ENCODE results near the gene WFS1. TPM values are rescaled to one million over a fixed set of nuclear protein-coding genes. Genes with fewer than 3 reads are reported as not detected.

The WFS1 gene
- total RNA-seq, 2 experiments from 2014 or later, result 1.3 to 1.7 TPM

GRCh38 chr4:6278801-6279197, 9.1 kb downstream of the WFS1 start:
- Histone ChIP-seq H3K36me3 (ENCODE audit: insufficient read depth, low read length) (no peaks in the 10 kb centered on the region), H3K4me1 (ENCODE audit: insufficient read depth, low read length) (peaks cover 16% of the 10 kb centered on the region), H3K27ac (ENCODE audit: low read depth in 1 of 2, low read length in 2 of 2) (no peak overlapping the region), H3K27me3 (ENCODE audit: control insufficient read depth in 1 of 2, insufficient read depth in 2 of 2, low read length in 2 of 2) (no peaks in the 10 kb centered on the region), H3K4me3 (ENCODE audit: low read length) (no peak overlapping the region), H3K9me3 (ENCODE audit: control insufficient read depth in 1 of 2, insufficient read depth in 1 of 2, low read length in 2 of 2) (no peaks in the 10 kb centered on the region)
- DNase-seq (no peak), ATAC-seq (ENCODE audit: poor library complexity) (no peak)
- ChIA-PET POLR2A (no interaction called here), CTCF (interaction anchor here (1.6 kb wide), 1 partner anchor 18 kb away, joined by 3 read pairs; no protein-coding TSS in a partner anchor)
- no peaks in the 10 kb centered on the region for H3K36me3 Mint-ChIP-seq (ENCODE audit: low read depth)
- peaks cover 12% of the 10 kb centered on the region for H3K4me1 Mint-ChIP-seq (ENCODE audit: low read depth)
- no peak for TF ChIP-seq CTCF (IDR thresholded peaks at IDR 0.05)
- no peaks in the 10 kb centered on the region for H3K27me3 Mint-ChIP-seq
- H3K4me3 Mint-ChIP-seq, result no peak overlapping the region
- intact Hi-C loops (cut with DNase I, micrococcal nuclease), result loop anchor here in 1 of 2 experiments (10.0 kb wide), 1 partner anchor 826 kb away; no protein-coding TSS in a partner anchor
- no peaks in the 10 kb centered on the region for H3K9me3 Mint-ChIP-seq
- H3K27ac Mint-ChIP-seq, result no peak overlapping the region

- no peak overlapping the region for H3K27ac Mint-ChIP-seq
- ATAC-seq (ENCODE audit: poor library complexity), result no peak
- peaks cover 16% of the 10 kb centered on the region for H3K4me1 ChIP-seq (ENCODE audit: insufficient read depth, low read length)
- ChIA-PET POLR2A (no interaction called here), CTCF (interaction anchor here (1.6 kb wide), 1 partner anchor 19 kb away, joined by 3 read pairs; no protein-coding TSS in a partner anchor)
- H3K27ac ChIP-seq (ENCODE audit: low read depth in 1 of 2, low read length in 2 of 2), result no peak overlapping the region
- H3K9me3 Mint-ChIP-seq, result no peaks in the 10 kb centered on the region
- H3K4me1 Mint-ChIP-seq (ENCODE audit: low read depth), result peaks cover 12% of the 10 kb centered on the region
- no peaks in the 10 kb centered on the region for H3K27me3 Mint-ChIP-seq
- intact Hi-C loops (cut with DNase I, micrococcal nuclease), result loop anchor here in 1 of 2 experiments (10.0 kb wide), 1 partner anchor 825 kb away; no protein-coding TSS in a partner anchor
- H3K4me3 ChIP-seq (ENCODE audit: low read length), result no peak overlapping the region
- no peak for DNase-seq
- no peaks in the 10 kb centered on the region for H3K36me3 Mint-ChIP-seq (ENCODE audit: low read depth)
- H3K27me3 ChIP-seq (ENCODE audit: control insufficient read depth in 1 of 2, insufficient read depth in 2 of 2, low read length in 2 of 2), result no peaks in the 10 kb centered on the region
- H3K4me3 Mint-ChIP-seq, result no peak overlapping the region
- no peak for TF ChIP-seq CTCF (IDR thresholded peaks at IDR 0.05)
- no peaks in the 10 kb centered on the region for H3K9me3 ChIP-seq (ENCODE audit: control insufficient read depth in 1 of 2, insufficient read depth in 1 of 2, low read length in 2 of 2)
- no peaks in the 10 kb centered on the region for H3K36me3 ChIP-seq (ENCODE audit: insufficient read depth, low read length)
Observed at GRCh38 chr4:6279582-6280289, 10.1 kb downstream of the WFS1 start.

GRCh38 chr4:6280365-6280996, 10.8 kb downstream of the WFS1 start:
- POLR2A ChIA-PET, result no interaction called here
- CTCF ChIA-PET, result no interaction called here
- TF ChIP-seq CTCF (IDR thresholded peaks at IDR 0.05), result no peak
- Mint-ChIP-seq H3K9me3 (no peaks in the 10 kb centered on the region), H3K27ac (no peak overlapping the region), H3K27me3 (no peaks in the 10 kb centered on the region), H3K4me3 (no peak overlapping the region), H3K4me1 (ENCODE audit: low read depth) (peaks cover 12% of the 10 kb centered on the region), H3K36me3 (ENCODE audit: low read depth) (no peaks in the 10 kb centered on the region)
- Histone ChIP-seq H3K27ac (ENCODE audit: low read depth in 1 of 2, low read length in 2 of 2) (no peak overlapping the region), H3K27me3 (ENCODE audit: control insufficient read depth in 1 of 2, insufficient read depth in 2 of 2, low read length in 2 of 2) (no peaks in the 10 kb centered on the region), H3K9me3 (ENCODE audit: control insufficient read depth in 1 of 2, insufficient read depth in 1 of 2, low read length in 2 of 2) (no peaks in the 10 kb centered on the region), H3K36me3 (ENCODE audit: insufficient read depth, low read length) (no peaks in the 10 kb centered on the region), H3K4me1 (ENCODE audit: insufficient read depth, low read length) (peaks cover 16% of the 10 kb centered on the region), H3K4me3 (ENCODE audit: low read length) (no peak overlapping the region)
- DNase-seq (no peak), ATAC-seq (ENCODE audit: poor library complexity) (no peak)
- intact Hi-C loops (cut with DNase I, micrococcal nuclease), result no loop called here
